ENCODE measurements around the gene ENTHD1. TPM values are rescaled to one million over a fixed set of nuclear protein-coding genes. Genes with fewer than 3 reads are reported as not detected.

ENTHD1 gene
- total and polyA plus RNA-seq, 2 of the 8 experiments (the other 6 are each of a cell fraction or from before 2014, with no cell fraction given): not detected

DNA sequence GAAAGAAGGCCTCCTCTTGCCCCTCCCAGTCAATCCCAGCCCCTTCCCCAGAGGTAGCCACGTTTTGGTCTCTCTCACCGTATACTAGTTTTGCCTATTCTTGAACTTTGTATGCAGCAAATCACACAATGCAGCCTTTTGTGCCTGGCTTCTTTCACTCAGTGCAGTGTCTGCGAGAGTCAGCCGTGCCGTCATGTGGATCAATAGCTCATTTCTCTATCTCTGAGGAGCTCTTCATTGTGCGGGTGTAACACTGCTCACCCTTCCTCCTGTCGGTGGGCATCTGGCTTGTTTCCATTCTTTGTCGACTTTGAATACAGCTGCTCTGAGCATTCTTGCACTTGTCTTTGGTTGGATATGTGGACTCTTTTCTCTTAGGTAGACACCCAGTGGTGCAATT, 176.5 kb downstream of the ENTHD1 start (continued):
- no peak for TF ChIP-seq CHD7 (IDR thresholded peaks at IDR 0.05; ENCODE audit: insufficient replicate concordance, low read length)
- TF ChIP-seq, protein P1, sequence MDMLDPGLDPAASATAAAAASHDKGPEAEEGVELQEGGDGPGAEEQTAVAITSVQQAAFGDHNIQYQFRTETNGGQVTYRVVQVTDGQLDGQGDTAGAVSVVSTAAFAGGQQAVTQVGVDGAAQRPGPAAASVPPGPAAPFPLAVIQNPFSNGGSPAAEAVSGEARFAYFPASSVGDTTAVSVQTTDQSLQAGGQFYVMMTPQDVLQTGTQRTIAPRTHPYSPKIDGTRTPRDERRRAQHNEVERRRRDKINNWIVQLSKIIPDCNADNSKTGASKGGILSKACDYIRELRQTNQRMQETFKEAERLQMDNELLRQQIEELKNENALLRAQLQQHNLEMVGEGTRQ (IDR thresholded peaks at IDR 0.05; ENCODE audit: low read length): no peak

Measured in H1 (cell line).